Bronchial epithelial cell (primary cell): ENCODE results near the gene GPC1. TPM values are rescaled to one million over a fixed set of nuclear protein-coding genes. Genes with fewer than 3 reads are reported as not detected.

ENCODE experiments used
- DNase-seq: peaks from one replicate; pipeline ENCODE4 v3.0.0-alpha.2; 2010; ENCODE audit warnings: low read depth
- FAIRE-seq: peaks from 2 replicates; lab custom pipeline; 2011; peaks lifted over from hg19 to GRCh38; lab: Jason Lieb, UNC
- H3K27me3 ChIP-seq: 2 replicates; pipeline ENCODE4 v1.5.1; 2011; ENCODE audit warnings: low read length; ENCODE audit not compliant: control insufficient read depth, insufficient read depth
- H3K36me3 ChIP-seq: 2 replicates; pipeline ENCODE4 v1.5.1; 2011; ENCODE audit warnings: low read length; ENCODE audit not compliant: control insufficient read depth, insufficient read depth
- H3K4me3 ChIP-seq: 2 replicates; pipeline ENCODE4 v1.5.1; 2011; ENCODE audit warnings: mild to moderate bottlenecking, low read depth, low read length, control low read depth
- total RNA-seq: library from RNA; depleted of rRNA; stranded (reverse); fragments of >200 nt; gene quantifications from 2 replicates; pipeline ENCODE4 v1.2.1, GENCODE V29; 2014
- TF ChIP-seq, protein P1 (sequence below): IDR thresholded peaks from 2 replicates; pipeline ENCODE4 v1.5.1; 2011; ENCODE audit warnings: mild to moderate bottlenecking, moderate library complexity, low read length, control low read depth, inconsistent platforms; ENCODE audit not compliant: insufficient read depth, severe bottlenecking

GPC1 gene
- total RNA-seq, 1 donor from 2014 or later: 65.8 TPM

DNA sequence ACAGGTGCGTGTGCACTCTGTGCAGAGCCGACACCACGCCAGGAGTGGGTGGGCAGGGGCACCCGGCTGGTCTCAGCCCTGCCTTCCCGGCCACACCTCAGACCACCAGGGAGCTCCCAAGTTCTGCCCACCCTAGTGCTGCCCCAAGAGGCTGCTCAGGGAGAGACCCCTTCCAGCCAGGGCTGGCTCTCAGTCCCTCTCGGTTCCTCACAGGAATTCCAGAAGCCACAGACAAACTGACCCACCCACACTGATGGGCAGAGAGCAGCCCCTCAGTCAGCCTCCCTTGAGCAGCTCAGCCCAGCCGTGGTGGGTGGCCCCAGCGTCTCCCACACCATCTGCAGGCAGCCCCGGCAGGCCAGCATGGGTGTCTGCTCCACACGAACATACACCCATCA lies 33.8 kb downstream of the GPC1 start:
- TF ChIP-seq, protein P1, sequence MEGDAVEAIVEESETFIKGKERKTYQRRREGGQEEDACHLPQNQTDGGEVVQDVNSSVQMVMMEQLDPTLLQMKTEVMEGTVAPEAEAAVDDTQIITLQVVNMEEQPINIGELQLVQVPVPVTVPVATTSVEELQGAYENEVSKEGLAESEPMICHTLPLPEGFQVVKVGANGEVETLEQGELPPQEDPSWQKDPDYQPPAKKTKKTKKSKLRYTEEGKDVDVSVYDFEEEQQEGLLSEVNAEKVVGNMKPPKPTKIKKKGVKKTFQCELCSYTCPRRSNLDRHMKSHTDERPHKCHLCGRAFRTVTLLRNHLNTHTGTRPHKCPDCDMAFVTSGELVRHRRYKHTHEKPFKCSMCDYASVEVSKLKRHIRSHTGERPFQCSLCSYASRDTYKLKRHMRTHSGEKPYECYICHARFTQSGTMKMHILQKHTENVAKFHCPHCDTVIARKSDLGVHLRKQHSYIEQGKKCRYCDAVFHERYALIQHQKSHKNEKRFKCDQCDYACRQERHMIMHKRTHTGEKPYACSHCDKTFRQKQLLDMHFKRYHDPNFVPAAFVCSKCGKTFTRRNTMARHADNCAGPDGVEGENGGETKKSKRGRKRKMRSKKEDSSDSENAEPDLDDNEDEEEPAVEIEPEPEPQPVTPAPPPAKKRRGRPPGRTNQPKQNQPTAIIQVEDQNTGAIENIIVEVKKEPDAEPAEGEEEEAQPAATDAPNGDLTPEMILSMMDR: peak; percentile 6
- Histone ChIP-seq H3K36me3 (peaks cover 16% of the 10 kb centered on the region), H3K27me3 (no peaks in the 10 kb centered on the region), H3K4me3 (no peak overlapping the region)
- DNase-seq (no peak), FAIRE-seq (no peak)

DNA sequence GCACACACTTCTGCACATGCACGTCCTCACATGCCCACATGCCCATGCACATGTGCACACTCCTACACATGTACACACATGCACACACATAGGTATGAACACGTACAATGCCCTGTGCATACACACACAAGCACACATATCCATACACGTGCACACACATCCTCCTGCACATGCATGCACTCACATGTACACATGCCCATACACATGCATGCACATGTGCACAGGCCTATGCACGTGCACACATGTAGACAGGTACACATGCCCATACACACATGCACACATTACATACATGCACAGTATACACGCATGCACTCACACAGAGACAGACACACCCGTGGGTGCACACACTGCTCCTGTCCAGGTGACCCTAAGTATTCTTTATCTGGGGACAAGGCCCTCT lies 34.3 kb downstream of the GPC1 start:
- DNase-seq (peak; percentile 40), FAIRE-seq (no peak)
- TF ChIP-seq, protein P1: no peak
- Histone ChIP-seq H3K4me3 (no peak overlapping the region), H3K36me3 (peaks cover 12% of the 10 kb centered on the region), H3K27me3 (no peaks in the 10 kb centered on the region)

DNA sequence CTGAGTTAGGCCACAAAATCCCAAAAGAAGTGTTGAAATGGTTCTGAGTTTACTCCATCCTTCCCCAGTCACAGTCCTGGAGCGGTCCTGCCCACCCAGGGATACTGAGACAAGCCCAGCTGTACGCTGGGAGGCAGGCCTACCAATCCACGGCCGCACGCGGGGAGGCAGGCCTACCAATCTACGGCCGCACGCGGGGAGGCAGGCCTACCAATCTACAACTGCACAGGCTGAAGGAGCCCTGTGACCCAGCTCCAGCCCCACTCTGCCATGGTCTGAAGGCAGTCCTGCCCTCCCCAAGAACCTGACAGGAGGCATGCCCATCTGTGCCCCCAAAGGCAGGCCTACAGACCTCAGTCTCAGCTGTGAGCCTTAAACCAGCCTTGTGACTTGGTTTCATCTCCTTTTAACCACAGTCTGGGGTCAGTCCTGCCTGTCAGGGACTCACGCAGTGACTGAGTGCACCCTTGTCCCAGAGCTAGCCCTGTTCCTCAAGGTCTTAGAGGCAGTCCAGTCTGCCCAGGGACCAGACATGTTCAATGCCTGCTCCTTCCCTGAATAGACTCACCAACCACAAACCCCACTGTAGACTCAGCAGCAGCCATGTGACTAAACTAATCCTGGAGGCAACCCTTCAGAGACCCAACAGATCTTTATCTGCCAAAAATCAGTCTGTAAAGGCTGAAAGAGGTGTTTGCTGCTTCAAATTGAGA lies 36.8 kb downstream of the GPC1 start:
- DNase-seq (no peak), FAIRE-seq (no peak)
- Histone ChIP-seq H3K4me3 (no peak overlapping the region), H3K36me3 (no peaks in the 10 kb centered on the region), H3K27me3 (no peaks in the 10 kb centered on the region)
- TF ChIP-seq, protein P1: no peak

DNA sequence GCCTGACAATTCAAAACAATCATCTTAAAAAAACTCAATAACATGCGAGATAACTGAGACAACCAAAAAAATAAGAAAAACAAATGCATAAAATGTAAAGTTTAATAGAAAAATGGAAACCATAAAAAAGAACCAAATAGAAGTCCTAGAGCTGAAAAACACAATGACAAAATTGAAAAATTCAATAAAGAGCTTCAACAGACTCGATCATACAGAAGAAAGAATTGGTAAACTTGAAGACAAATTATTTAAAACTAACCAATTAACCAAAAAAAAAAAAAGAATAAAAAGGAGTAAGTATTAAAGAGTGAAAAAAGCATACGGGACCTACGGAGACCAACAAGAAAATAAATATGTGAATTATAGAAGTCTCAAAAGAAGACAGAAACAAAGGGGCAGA lies 37.7 kb downstream of the GPC1 start:
- Histone ChIP-seq H3K4me3 (no peak overlapping the region), H3K27me3 (no peaks in the 10 kb centered on the region), H3K36me3 (no peaks in the 10 kb centered on the region)
- FAIRE-seq: no peak
- DNase-seq: no peak
- TF ChIP-seq, protein P1: no peak

DNA sequence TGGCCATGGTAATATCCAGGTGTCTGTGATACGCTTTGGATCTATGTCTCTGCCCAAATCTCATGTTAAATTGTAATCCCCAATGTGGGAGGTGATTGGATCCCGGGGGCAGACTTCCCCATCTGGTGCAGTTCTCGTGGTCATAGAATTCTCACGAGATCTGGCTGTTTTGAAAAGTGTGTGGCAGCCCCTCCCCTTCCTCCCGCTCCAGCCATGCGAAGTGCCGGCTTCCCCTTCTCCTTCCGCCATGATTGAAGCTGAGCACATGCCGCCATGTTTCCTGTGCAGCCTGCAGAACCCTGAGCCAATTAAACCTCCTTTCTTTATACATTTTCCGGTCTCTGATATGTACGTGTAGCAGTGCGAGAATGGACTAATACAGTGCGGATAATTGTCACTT lies 42.5 kb downstream of the GPC1 start:
- Histone ChIP-seq H3K27me3 (no peaks in the 10 kb centered on the region), H3K4me3 (no peak overlapping the region), H3K36me3 (no peaks in the 10 kb centered on the region)
- TF ChIP-seq, protein P1: no peak
- DNase-seq: no peak
- FAIRE-seq: no peak
